Panc1 (cell line): Measurements from ENCODE around the gene PPIL1. TPM values are rescaled to one million over a fixed set of nuclear protein-coding genes. Genes with fewer than 3 reads are reported as not detected.

Source experiments
- ATAC-seq: fragments of 200-7000 bp; cut with Tn5 transposase; 2 replicates; pipeline ENCODE4 v1.9.1; 2020; ENCODE audit warnings: mild to moderate bottlenecking, moderate library complexity
- BruUV-seq: library from RNA; stranded (reverse); fragments of 400-500 nt; replicated peaks from 2 replicates; lab custom pipeline; 2021; lab: Mats Ljungman, UMichigan
- CTCF ChIA-PET: fragments of 300-600 bp; sonication (Branson Sonifier 250); formaldehyde crosslinking; loops from one replicate; lab custom pipeline; 2022; ENCODE audit warnings: antibody characterized with exemption; lab: Charles Lee
- POLR2A ChIA-PET: fragments of 300-600 bp; sonication (Branson Sonifier 250); formaldehyde crosslinking; loops from one replicate; lab custom pipeline; 2022; ENCODE audit warnings: antibody characterized with exemption; lab: Charles Lee
- DNase-seq: peaks from one replicate; pipeline ENCODE4 v3.0.0-alpha.2; 2010; ENCODE audit warnings: low read depth, low spot score
- H3K27ac ChIP-seq: 2 replicates; pipeline ENCODE4 v1.5.1; 2011; ENCODE audit warnings: mild to moderate bottlenecking, low read length, inconsistent platforms
- H3K27me3 ChIP-seq: fragments of 200-500 bp; sonication (Bioruptor generic); 2 replicates; pipeline ENCODE4 v1.6.0; 2014; ENCODE audit warnings: low read length, inconsistent platforms; ENCODE audit not compliant: control insufficient read depth, insufficient read depth
- H3K36me3 ChIP-seq: fragments of 200-500 bp; sonication (Bioruptor generic); 2 replicates; pipeline ENCODE4 v1.5.1; 2014; ENCODE audit warnings: inconsistent platforms, mild to moderate bottlenecking, low read length, moderate library complexity; ENCODE audit not compliant: control insufficient read depth, insufficient read depth
- H3K4me1 ChIP-seq: 2 replicates; pipeline ENCODE4 v1.5.1; 2011; ENCODE audit warnings: inconsistent platforms, mild to moderate bottlenecking, low read length, moderate library complexity; ENCODE audit not compliant: control insufficient read depth, insufficient read depth
- H3K4me3 ChIP-seq, 2 experiments: 2 replicates each; pipeline ENCODE4 v1.5.1; 2011 to 2012; ENCODE audit warnings: low read depth in 2 of 2, low read length in 2 of 2, mild to moderate bottlenecking in 2 of 2, inconsistent platforms in 1 of 2, moderate library complexity in 1 of 2
- H3K9me3 ChIP-seq: fragments of 200-500 bp; sonication (Bioruptor generic); 2 replicates; pipeline ENCODE4 v1.5.1; 2014; ENCODE audit warnings: low read depth, mild to moderate bottlenecking, inconsistent platforms, low read length, moderate library complexity; ENCODE audit not compliant: control insufficient read depth, insufficient read depth
- CTCF ChIP-seq: fragments of 450-650 bp; IDR thresholded peaks from 2 replicates; pipeline ENCODE4 v1.5.1; 2017; ENCODE audit warnings: mild to moderate bottlenecking
- POLR2AphosphoS5 ChIP-seq: IDR thresholded peaks from 2 replicates; pipeline ENCODE4 v1.6.1; 2012; ENCODE audit warnings: mild to moderate bottlenecking, low read depth, low read length, moderate library complexity
- REST ChIP-seq, 2 experiments: IDR thresholded peaks; 2 replicates each; pipeline ENCODE4 v1.6.1; 2011 to 2012; ENCODE audit warnings: low read depth in 2 of 2, control low read depth in 1 of 2, low read length in 1 of 2, mild to moderate bottlenecking in 1 of 2, moderate library complexity in 1 of 2; ENCODE audit not compliant: insufficient read depth in 1 of 2
- SIN3A ChIP-seq: IDR thresholded peaks from 2 replicates; pipeline ENCODE4 v1.6.1; 2012; ENCODE audit warnings: low read depth, mild to moderate bottlenecking, low read length, moderate library complexity, borderline replicate concordance; ENCODE audit not compliant: insufficient read depth
- TCF7L2 ChIP-seq: IDR thresholded peaks from 2 replicates; pipeline ENCODE4 v1.6.1; 2011; ENCODE audit warnings: mild to moderate bottlenecking, low read depth, low read length, inconsistent platforms
- in situ Hi-C: cut with HindIII; loops from 2 replicates; pipeline ENCODE4 v1.10.0; 2016; ENCODE audit warnings: low sequenced_read_pairs, low pct_unique_long_range_greater_than_20kb
- intact Hi-C: fragments of 100-400 bp; cut with micrococcal nuclease; formaldehyde crosslinking; loops from one replicate; pipeline ENCODE4 v1.10.0; 2022; ENCODE audit not compliant: unreplicated experiment
- total RNA-seq: library from RNA; stranded (reverse); gene quantifications from one replicate; pipeline ENCODE4 v1.2.1, GENCODE V29; 2021; ENCODE audit not compliant: unreplicated experiment

PPIL1 gene
- total RNA-seq, 1 experiment from 2014 or later: 44.1 TPM

- no TSS peak for BruUV-seq
- CTCF ChIA-PET: no interaction called here
- Histone ChIP-seq H3K4me1 (no peaks in the 10 kb centered on the region), H3K9me3 (no peaks in the 10 kb centered on the region), H3K36me3 (no peaks in the 10 kb centered on the region), H3K27ac (no peak overlapping the region), H3K4me3 (no peak overlapping the region), H3K27me3 (no peaks in the 10 kb centered on the region)
- ATAC-seq (no peak), DNase-seq (no peak)
- intact Hi-C loops: no loop called here
- in situ Hi-C loops: no loop called here
- POLR2A ChIA-PET: no interaction called here
- TF ChIP-seq SIN3A (no peak), POLR2AphosphoS5 (no peak), TCF7L2 (no peak), REST (IDR thresholded peaks at IDR 0.05; ENCODE audit: insufficient read depth in 1 of 2, low read depth in 2 of 2, low read length in 1 of 2) (no peak), CTCF (no peak)
These were observed 55.8 kb downstream of the PPIL1 start for GRCh38 chr6:36818756-36819155.

GRCh38 chr6:36817847-36818246 lies 56.8 kb downstream of the PPIL1 start:
- H3K4me1 ChIP-seq: no peaks in the 10 kb centered on the region
- H3K27me3 ChIP-seq: no peaks in the 10 kb centered on the region
- intact Hi-C loops: no loop called here
- ChIA-PET CTCF (interaction anchor here (0.5 kb wide), 1 partner anchor 17 kb away, joined by 8 read pairs; no protein-coding TSS in a partner anchor), POLR2A (no interaction called here)
- DNase-seq (no peak), ATAC-seq (no peak)
- H3K36me3 ChIP-seq: no peaks in the 10 kb centered on the region
- no peak overlapping the region for H3K4me3 ChIP-seq
- in situ Hi-C loops: no loop called here
- no peaks in the 10 kb centered on the region for H3K9me3 ChIP-seq
- BruUV-seq: no TSS peak
- TF ChIP-seq POLR2AphosphoS5 (no peak), REST (IDR thresholded peaks at IDR 0.05; ENCODE audit: insufficient read depth in 1 of 2, low read depth in 2 of 2, low read length in 1 of 2) (no peak), CTCF (no peak), TCF7L2 (no peak), SIN3A (no peak)
- H3K27ac ChIP-seq: no peak overlapping the region
